Smooth muscle cell (in vitro differentiated cells): Measurements from ENCODE around the gene EIF3K. TPM values are rescaled to one million over a fixed set of nuclear protein-coding genes. Genes with fewer than 3 reads are reported as not detected.

Experiments
- DNase-seq: peaks from one replicate; lab custom pipeline; 2025; ENCODE audit not compliant: unreplicated experiment; lab: John Stamatoyannopoulos, UW
- H2AFZ ChIP-seq: fragments of 200-600 bp; sonication (generic); 2 replicates; pipeline ENCODE4 v1.6.0; 2016; ENCODE audit warnings: antibody characterized with exemption, low read depth, mild to moderate bottlenecking
- H3F3A ChIP-seq: fragments of 200-600 bp; sonication (generic); 2 replicates; pipeline ENCODE4 v1.6.0; 2017; ENCODE audit warnings: antibody characterized with exemption, low read depth
- H3K27ac ChIP-seq: fragments of 200-600 bp; sonication (generic); 2 replicates; pipeline ENCODE4 v1.5.1; 2016; ENCODE audit warnings: low read depth, mild to moderate bottlenecking
- H3K27me3 ChIP-seq: fragments of 200-600 bp; sonication (generic); 2 replicates; pipeline ENCODE4 v1.6.1; 2016; ENCODE audit warnings: low read depth, mild to moderate bottlenecking
- H3K36me3 ChIP-seq: fragments of 200-600 bp; sonication (generic); 2 replicates; pipeline ENCODE4 v1.5.1; 2016; ENCODE audit warnings: low read depth
- H3K4me1 ChIP-seq: fragments of 200-600 bp; sonication (generic); 2 replicates; pipeline ENCODE4 v1.5.1; 2016; ENCODE audit warnings: low read depth
- H3K4me2 ChIP-seq: fragments of 200-600 bp; sonication (generic); 2 replicates; pipeline ENCODE4 v1.6.0; 2016; ENCODE audit warnings: mild to moderate bottlenecking
- H3K4me3 ChIP-seq: fragments of 200-600 bp; sonication (generic); 2 replicates; pipeline ENCODE4 v1.5.1; 2016; ENCODE audit warnings: mild to moderate bottlenecking
- H3K79me2 ChIP-seq: fragments of 200-600 bp; sonication (generic); 2 replicates; pipeline ENCODE4 v1.6.0; 2016; ENCODE audit warnings: low read depth, mild to moderate bottlenecking
- H3K9ac ChIP-seq: fragments of 200-600 bp; sonication (generic); 2 replicates; pipeline ENCODE4 v1.6.0; 2016; ENCODE audit warnings: low read depth
- H3K9me3 ChIP-seq: fragments of 200-600 bp; sonication (generic); replicated peaks from 2 replicates; pipeline ENCODE4 v1.5.1; 2016; ENCODE audit warnings: low read depth
- H4K20me1 ChIP-seq: fragments of 200-600 bp; sonication (generic); 2 replicates; pipeline ENCODE4 v1.6.0; 2016; ENCODE audit warnings: low read depth
- CTCF ChIP-seq: fragments of 200-600 bp; sonication (generic); IDR thresholded peaks from 2 replicates; pipeline ENCODE4 v1.5.1; 2017; ENCODE audit warnings: borderline replicate concordance, mild to moderate bottlenecking, antibody characterized with exemption; ENCODE audit not compliant: insufficient read depth, poor library complexity, severe bottlenecking
- WGBS: methylation state at CpG from one replicate; pipeline ENCODE4 v1.1.7; 2016; ENCODE audit warnings: low lambda C conversion rate; 5-methylcytosine and 5-hydroxymethylcytosine counted together
- polyA plus RNA-seq: library from polyadenylated mRNA; unstranded; fragments of >200 nt; fragmentation: Nextera tagmentation; extraction: Ambion mirVana; gene quantifications from 2 replicates; pipeline ENCODE4 v1.2.1, GENCODE V29; 2016
- total RNA-seq: library from RNA; depleted of rRNA; stranded (reverse); fragments of >200 nt; gene quantifications from 2 replicates; pipeline ENCODE4 v1.2.3, GENCODE V29; 2014

Gene EIF3K
- total and polyA plus RNA-seq, 2 experiments from 2014 or later, result 178 to 334 TPM

GRCh38 chr19:38647966-38648768, 29.2 kb downstream of the EIF3K start:
- peak overlapping the region; percentile 97 for H3K9ac ChIP-seq
- DNase-seq, result no peak
- H3K9me3 ChIP-seq, result no peaks in the 10 kb centered on the region
- H3K4me2 ChIP-seq, result peak overlapping the region; percentile 92
- peak overlapping the region; percentile 100 for H3K27ac ChIP-seq
- H3K27me3 ChIP-seq, result no peaks in the 10 kb centered on the region
- peaks cover 13% of the 10 kb centered on the region for H3F3A ChIP-seq
- no peak for TF ChIP-seq CTCF
- peaks cover 56% of the 10 kb centered on the region for H4K20me1 ChIP-seq
- H3K79me2 ChIP-seq, result peaks cover 57% of the 10 kb centered on the region
- peak overlapping the region; percentile 100 for H3K4me3 ChIP-seq
- 1% methylated on average over 19 of the region's 19 CpGs for WGBS
- H2AFZ ChIP-seq, result no peak overlapping the region
- peaks cover 30% of the 10 kb centered on the region for H3K4me1 ChIP-seq
- H3K36me3 ChIP-seq, result no peaks in the 10 kb centered on the region

GRCh38 chr19:38648769-38649304, 29.8 kb downstream of the EIF3K start:
- Histone ChIP-seq H3K79me2 (peaks cover 63% of the 10 kb centered on the region), H3K4me1 (peaks cover 34% of the 10 kb centered on the region), H3K4me3 (peak overlapping the region; percentile 100), H3K27me3 (no peaks in the 10 kb centered on the region), H3K27ac (peak overlapping the region; percentile 100), H3K4me2 (peak overlapping the region; percentile 92), H2AFZ (no peak overlapping the region), H4K20me1 (peaks cover 63% of the 10 kb centered on the region), H3K9ac (peak overlapping the region; percentile 97), H3K36me3 (no peaks in the 10 kb centered on the region), H3F3A (peaks cover 19% of the 10 kb centered on the region), H3K9me3 (no peaks in the 10 kb centered on the region)
- WGBS, result 1% methylated on average over 13 of the region's 13 CpGs
- TF ChIP-seq CTCF, result no peak
- DNase-seq, result no peak

GRCh38 chr19:38649305-38650171, 30.6 kb downstream of the EIF3K start:
- Histone ChIP-seq H3K4me3 (peak overlapping the region; percentile 100), H3F3A (peaks cover 22% of the 10 kb centered on the region), H3K9me3 (no peaks in the 10 kb centered on the region), H3K4me1 (peaks cover 35% of the 10 kb centered on the region), H4K20me1 (peaks cover 70% of the 10 kb centered on the region), H3K79me2 (peaks cover 70% of the 10 kb centered on the region), H3K4me2 (peak overlapping the region; percentile 92), H3K27ac (peak overlapping the region; percentile 100), H2AFZ (no peak overlapping the region), H3K27me3 (no peaks in the 10 kb centered on the region), H3K9ac (peak overlapping the region; percentile 97), H3K36me3 (no peaks in the 10 kb centered on the region)
- no peak for TF ChIP-seq CTCF
- WGBS, result 7% methylated on average over 15 of the region's 15 CpGs
- DNase-seq, result no peak
